Measurements from ENCODE around the gene CCDC183.

- TF ChIP-seq CTCF (IDR thresholded peaks at IDR 0.05) = no peak
- no peak for TF ChIP-seq POLR2AphosphoS5 (IDR thresholded peaks at IDR 0.05)
- no peak for TF ChIP-seq POLR2A (IDR thresholded peaks at IDR 0.05)
- no peak for TF ChIP-seq EP300 (IDR thresholded peaks at IDR 0.05)
Measured at GRCh38 chr9:136837146-136837855, 41.2 kb downstream of the CCDC183 start.

All from gastroesophageal sphincter (tissue), 3 donors.